Stimulated activated CD4-positive, alpha-beta T cell treated with anti-CD3 and anti-CD28 coated beads, Interleukin-1b, Interleukin-23, amount 100 ng/mL, for 24 hours (primary cell): Measurements from ENCODE around the gene EPM2AIP1.
"Not testable (repeated sequence)": the region's sequence is repeated elsewhere in the genome, so short reads cannot be mapped to it uniquely, and the experiment has no call there.

Experiments
- DNase-seq, 4 experiments: peaks; one replicate each; pipeline ENCODE4 v3.0.0-alpha.2; 2020; ENCODE audit warnings: low read depth in 4 of 4, low spot score in 1 of 4

The EPM2AIP1 gene

GRCh38 chr3:36992806-36993325, at the start of gene EPM2AIP1:
Gene EPM2AIP1, minus strand, starts transcription at chr3:36993131. Its CDS starts 54 bp downstream, at chr3:36993077.
- peak in 1 of 4 experiments; percentile 89 for DNase-seq

GRCh38 chr3:37042712-37043111, 49.8 kb upstream of the EPM2AIP1 start:
- DNase-seq, result not testable (repeated sequence)

GRCh38 chr3:37041546-37042195, 48.7 kb upstream of the EPM2AIP1 start:
- DNase-seq, result no peak

- DNase-seq, result no peak
Measured at GRCh38 chr3:37040231-37040630, 47.3 kb upstream of the EPM2AIP1 start.

- DNase-seq, result no peak
Measured at GRCh38 chr3:37039161-37039846, 46.4 kb upstream of the EPM2AIP1 start.

- no peak for DNase-seq
Measured at GRCh38 chr3:37037352-37037751, 44.4 kb upstream of the EPM2AIP1 start.

GRCh38 chr3:37032961-37033360, 40.0 kb upstream of the EPM2AIP1 start:
- no peak for DNase-seq

- no peak for DNase-seq
Measured at GRCh38 chr3:37031096-37031682, 38.3 kb upstream of the EPM2AIP1 start.

- no peak for DNase-seq
Measured at GRCh38 chr3:37030588-37030987, 37.7 kb upstream of the EPM2AIP1 start.

- DNase-seq, result no peak
Measured at GRCh38 chr3:37029516-37030163, 36.7 kb upstream of the EPM2AIP1 start.

- no peak for DNase-seq
Measured at GRCh38 chr3:37029111-37029510, 36.2 kb upstream of the EPM2AIP1 start.

GRCh38 chr3:37028329-37028728, 35.4 kb upstream of the EPM2AIP1 start:
- DNase-seq, result no peak

GRCh38 chr3:37026851-37027250, 33.9 kb upstream of the EPM2AIP1 start:
- no peak for DNase-seq

- DNase-seq, result no peak
Measured at GRCh38 chr3:37025561-37026335, 32.8 kb upstream of the EPM2AIP1 start.

GRCh38 chr3:37024820-37025405, 32.0 kb upstream of the EPM2AIP1 start:
- DNase-seq, result no peak

GRCh38 chr3:37024092-37024491, 31.2 kb upstream of the EPM2AIP1 start:
- DNase-seq, result no peak

- DNase-seq, result no peak
Measured at GRCh38 chr3:37017683-37018082, 24.8 kb upstream of the EPM2AIP1 start.

- DNase-seq, result no peak
Measured at GRCh38 chr3:37016903-37017302, 24.0 kb upstream of the EPM2AIP1 start.

GRCh38 chr3:37015642-37016041, 22.7 kb upstream of the EPM2AIP1 start:
- DNase-seq, result no peak

GRCh38 chr3:37014620-37015019, 21.7 kb upstream of the EPM2AIP1 start:
- DNase-seq, result no peak
